GM23248 (cell line): Measurements from ENCODE around the gene LRRN4. TPM values are rescaled to one million over a fixed set of nuclear protein-coding genes. Genes with fewer than 3 reads are reported as not detected.

Source experiments
- DNase-seq: peaks from one replicate; pipeline ENCODE4 v3.0.0-alpha.2; 2015
- H2AFZ ChIP-seq: fragments of 200-600 bp; sonication (generic); 2 replicates; pipeline ENCODE4 v1.6.1; 2016; ENCODE audit warnings: antibody characterized with exemption
- H3F3A ChIP-seq: fragments of 200-600 bp; sonication (generic); 2 replicates; pipeline ENCODE4 v1.6.1; 2016; ENCODE audit warnings: mild to moderate bottlenecking, antibody characterized with exemption, mixed run types; ENCODE audit not compliant: insufficient read depth
- H3K27ac ChIP-seq: fragments of 200-600 bp; sonication (generic); 2 replicates; pipeline ENCODE4 v1.5.1; 2016; ENCODE audit warnings: mild to moderate bottlenecking
- H3K27me3 ChIP-seq: fragments of 200-600 bp; sonication (generic); replicated peaks from 2 replicates; pipeline ENCODE4 v1.6.1; 2016; ENCODE audit warnings: mild to moderate bottlenecking; ENCODE audit not compliant: insufficient read depth
- H3K36me3 ChIP-seq: fragments of 200-600 bp; sonication (generic); 2 replicates; pipeline ENCODE4 v1.6.1; 2016; ENCODE audit warnings: low read depth, mild to moderate bottlenecking
- H3K4me1 ChIP-seq: fragments of 200-600 bp; sonication (generic); 2 replicates; pipeline ENCODE4 v1.6.1; 2016; ENCODE audit warnings: mild to moderate bottlenecking; ENCODE audit not compliant: insufficient read depth
- H3K4me2 ChIP-seq: fragments of 200-600 bp; sonication (generic); one replicate; pipeline ENCODE4 v1.6.1; 2016; ENCODE audit warnings: mild to moderate bottlenecking; ENCODE audit not compliant: unreplicated experiment
- H3K4me3 ChIP-seq: fragments of 200-600 bp; sonication (generic); 2 replicates; pipeline ENCODE4 v1.5.1; 2016; ENCODE audit warnings: mild to moderate bottlenecking
- H3K79me2 ChIP-seq: fragments of 200-600 bp; sonication (generic); 2 replicates; pipeline ENCODE4 v1.6.1; 2016; ENCODE audit warnings: mild to moderate bottlenecking; ENCODE audit not compliant: insufficient read depth
- H3K9ac ChIP-seq: fragments of 200-600 bp; sonication (generic); 2 replicates; pipeline ENCODE4 v1.6.1; 2016; ENCODE audit warnings: mild to moderate bottlenecking
- H3K9me2 ChIP-seq: fragments of 200-600 bp; sonication (generic); 2 replicates; pipeline ENCODE4 v1.6.1; 2016; ENCODE audit warnings: mixed run types, mild to moderate bottlenecking, moderate library complexity; ENCODE audit not compliant: insufficient read depth
- H3K9me3 ChIP-seq: fragments of 200-600 bp; sonication (generic); one replicate; pipeline ENCODE4 v1.6.1; 2017; ENCODE audit warnings: low read depth
- H4K20me1 ChIP-seq: fragments of 200-600 bp; sonication (generic); 2 replicates; pipeline ENCODE4 v1.6.0; 2016; ENCODE audit not compliant: insufficient read depth
- EZH2 ChIP-seq: fragments of 200-600 bp; sonication (generic); IDR thresholded peaks from 2 replicates; pipeline ENCODE4 v1.6.1; 2018; ENCODE audit warnings: antibody characterized with exemption, mild to moderate bottlenecking; ENCODE audit not compliant: insufficient read depth, poor library complexity, severe bottlenecking
- EZH2phosphoT487 ChIP-seq: fragments of 200-600 bp; sonication (generic); IDR thresholded peaks from 2 replicates; pipeline ENCODE4 v1.6.1; 2018; ENCODE audit warnings: antibody characterized with exemption, moderate library complexity, mild to moderate bottlenecking, low read depth; ENCODE audit not compliant: insufficient read depth
- WGBS, 2 experiments: methylation state at CpG; one replicate each; pipeline ENCODE4 v1.1.6; 2015 to 2017; ENCODE audit warnings: low lambda C conversion rate in 2 of 2, low coverage in 1 of 2; ENCODE audit errors: missing lambda C conversion rate in 2 of 2; 5-methylcytosine and 5-hydroxymethylcytosine counted together
- in situ Hi-C: fragments of 300-500 bp; cut with MboI; formaldehyde crosslinking; loops from 2 replicates; pipeline ENCODE4 v1.15.0; 2020
- polyA plus RNA-seq: library from polyadenylated mRNA; unstranded; fragments of >200 nt; fragmentation: Nextera tagmentation; extraction: Ambion mirVana; gene quantifications from 2 replicates; pipeline ENCODE4 v1.2.1, GENCODE V29; 2016
- total RNA-seq: library from RNA; depleted of rRNA; stranded (reverse); fragments of >200 nt; shearing (Covaris generic); gene quantifications from 2 replicates; pipeline ENCODE4 v1.2.3, GENCODE V29; 2014

The LRRN4 gene
- total and polyA plus RNA-seq, 2 experiments from 2014 or later, result not detected

DNA sequence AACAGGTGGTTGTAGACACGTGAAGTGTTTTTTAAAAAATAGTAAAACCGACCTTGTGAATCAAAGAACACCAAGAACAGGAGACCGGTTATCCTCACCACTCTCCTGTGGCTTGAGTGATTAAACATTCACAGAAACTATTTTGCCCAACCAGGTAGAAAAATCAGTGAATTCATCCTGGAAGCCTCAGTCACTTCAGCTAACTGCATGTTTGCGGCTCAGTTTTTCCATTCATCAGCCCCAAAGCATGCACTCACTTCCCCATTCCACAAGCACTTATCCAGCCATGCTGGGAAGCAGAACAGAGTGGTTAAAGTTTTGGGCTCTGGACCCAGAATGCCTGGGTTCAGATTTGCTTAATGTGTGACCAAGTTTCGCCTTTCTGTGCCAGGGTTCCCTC lies 2.4 kb downstream of the LRRN4 start:
- TF ChIP-seq EZH2 (no peak), EZH2phosphoT487 (no peak)
- Histone ChIP-seq H4K20me1 (no peaks in the 10 kb centered on the region), H3F3A (0 out of 2 replicates have a peak, but pooled peaks cover 7% of the 10 kb centered on the region), H3K4me3 (peak overlapping the region; percentile 66), H3K9ac (peak overlapping the region; percentile 29; the same call in 1 of the 2 replicates), H3K9me3 (no peaks in the 10 kb centered on the region), H3K27ac (no peak overlapping the region), H3K9me2 (no peaks in the 10 kb centered on the region), H3K4me2 (peak overlapping the region; percentile 84), H3K79me2 (no peaks in the 10 kb centered on the region), H3K27me3 (peaks cover 5% of the 10 kb centered on the region), H3K4me1 (peaks cover 8% of the 10 kb centered on the region), H2AFZ (peak overlapping the region; percentile 70), H3K36me3 (no peaks in the 10 kb centered on the region)
- DNase-seq, result peak; percentile 87
- WGBS, 2 experiments, result 27 to 33% methylated on average over 5 of the region's 5 CpGs
- in situ Hi-C loops, result no loop called here

DNA sequence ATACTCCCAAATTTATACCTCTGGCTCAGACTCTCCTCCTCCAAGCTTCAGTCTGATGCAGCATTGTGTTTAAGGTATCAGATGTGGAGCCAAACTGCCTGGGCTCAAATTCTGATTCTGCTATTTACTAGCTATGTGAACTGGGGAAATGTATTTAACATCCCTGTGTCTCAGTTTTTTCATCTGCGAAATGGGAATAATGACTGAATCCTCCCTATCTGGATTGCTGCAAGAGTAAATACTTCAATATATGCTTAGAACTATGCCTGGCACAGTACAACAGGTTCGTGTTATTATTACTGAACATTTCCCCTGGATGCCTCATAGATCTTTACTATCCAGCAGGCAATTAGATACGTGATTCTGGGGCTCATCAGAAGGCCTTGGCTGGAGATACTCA lies 5.5 kb downstream of the LRRN4 start:
- Histone ChIP-seq H3K4me1 (peaks cover 8% of the 10 kb centered on the region), H4K20me1 (no peaks in the 10 kb centered on the region), H3K79me2 (no peaks in the 10 kb centered on the region), H3K36me3 (no peaks in the 10 kb centered on the region), H3K27me3 (peaks cover 5% of the 10 kb centered on the region), H3K9me3 (no peaks in the 10 kb centered on the region), H3K4me3 (no peak overlapping the region), H3K9ac (no peak overlapping the region), H2AFZ (no peak overlapping the region), H3K27ac (no peak overlapping the region), H3K9me2 (no peaks in the 10 kb centered on the region), H3F3A (0 out of 2 replicates have a peak, but pooled peaks cover 7% of the 10 kb centered on the region), H3K4me2 (no peak overlapping the region)
- in situ Hi-C loops, result no loop called here
- TF ChIP-seq EZH2 (no peak), EZH2phosphoT487 (no peak)
- no peak for DNase-seq
- WGBS, 2 experiments, result 69 to 85% methylated on average over 3 of the region's 3 CpGs

DNA sequence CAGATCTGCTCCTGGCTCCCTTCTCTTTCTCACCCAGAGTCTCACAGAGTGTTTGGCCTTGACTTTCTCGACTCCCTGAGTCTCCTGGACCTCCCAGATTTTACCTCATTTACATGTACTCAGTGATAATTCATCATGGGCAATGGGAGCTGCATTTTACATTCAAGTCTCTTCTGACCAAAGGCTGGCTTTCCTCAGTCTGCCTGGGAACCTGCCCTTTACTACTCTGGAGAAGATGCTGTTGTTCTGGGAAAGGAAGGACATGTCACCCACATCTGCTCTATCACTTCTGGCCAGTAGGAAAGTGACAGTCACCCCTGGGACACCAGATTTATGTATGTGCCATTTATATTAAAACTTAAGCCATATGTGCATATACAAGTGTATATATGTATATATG lies 7.4 kb downstream of the LRRN4 start:
- no peak overlapping the region for H3K27ac ChIP-seq
- no peaks in the 10 kb centered on the region for H3K79me2 ChIP-seq
- no peaks in the 10 kb centered on the region for H3K27me3 ChIP-seq
- DNase-seq, result no peak
- no peaks in the 10 kb centered on the region for H3K9me3 ChIP-seq
- TF ChIP-seq EZH2phosphoT487, result no peak
- no peak for TF ChIP-seq EZH2
- no peak overlapping the region for H3K9ac ChIP-seq
- in situ Hi-C loops, result no loop called here
- no peak overlapping the region for H3K4me3 ChIP-seq
- no peak overlapping the region for H2AFZ ChIP-seq
- H3K4me2 ChIP-seq, result no peak overlapping the region
- no peaks in the 10 kb centered on the region for H4K20me1 ChIP-seq
- peaks cover 4% of the 10 kb centered on the region for H3K4me1 ChIP-seq
- WGBS, 2 experiments, result 36 to 53% methylated on average over 1 of the region's 1 CpG
- 0 out of 2 replicates have a peak, but pooled peaks cover 7% of the 10 kb centered on the region for H3F3A ChIP-seq
- no peaks in the 10 kb centered on the region for H3K36me3 ChIP-seq
- H3K9me2 ChIP-seq, result no peaks in the 10 kb centered on the region

DNA sequence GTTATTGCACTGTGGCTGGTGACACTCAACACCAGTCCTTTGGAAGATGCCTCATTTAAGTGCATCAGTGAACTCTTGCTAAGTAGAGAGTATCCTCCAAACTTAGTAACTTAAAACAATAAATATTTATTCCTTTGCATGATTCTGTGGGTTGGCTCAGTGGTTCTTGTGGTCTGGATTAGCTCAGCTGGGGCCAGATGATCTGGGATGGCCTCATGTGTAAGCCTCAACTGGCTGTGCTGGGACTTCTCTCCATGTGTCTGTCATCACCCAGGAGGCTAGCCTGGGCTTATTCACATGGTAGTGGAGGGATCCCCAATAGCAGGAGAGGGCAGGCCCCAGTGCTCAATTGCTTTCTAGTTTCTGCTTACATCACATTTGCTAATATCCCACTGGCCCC lies 8.3 kb downstream of the LRRN4 start:
- no peak for TF ChIP-seq EZH2phosphoT487
- TF ChIP-seq EZH2, result no peak

DNA sequence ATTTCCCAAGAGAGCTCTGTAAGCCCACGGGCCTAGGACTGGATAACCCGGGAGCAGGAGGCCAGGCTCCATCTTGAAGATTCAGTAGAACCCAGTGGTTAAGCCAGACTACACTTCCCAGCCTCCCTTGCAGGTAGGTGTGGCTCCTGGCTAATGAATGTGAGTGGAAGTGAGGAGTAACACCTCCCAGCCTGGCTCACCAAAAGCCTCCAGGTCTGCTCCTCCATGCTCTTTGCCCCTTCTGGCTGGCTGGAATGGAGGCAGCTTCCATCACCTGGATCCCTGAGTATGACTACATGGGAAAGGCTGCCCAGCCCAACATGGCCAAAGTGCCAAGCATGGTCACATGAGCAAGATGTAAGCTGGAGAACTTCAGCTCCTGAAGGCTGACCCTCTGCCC lies 9.7 kb downstream of the LRRN4 start:
- no peaks in the 10 kb centered on the region for H3K9me3 ChIP-seq
- no peak overlapping the region for H3K27ac ChIP-seq
- no peaks in the 10 kb centered on the region for H3K9me2 ChIP-seq
- no peak overlapping the region for H3K4me2 ChIP-seq
- no peaks in the 10 kb centered on the region for H3K79me2 ChIP-seq
- no peak overlapping the region for H3K9ac ChIP-seq
- H3K36me3 ChIP-seq, result peaks cover 9% of the 10 kb centered on the region; the same call in 1 of the 2 replicates
- in situ Hi-C loops, result no loop called here
- H3K4me3 ChIP-seq, result no peak overlapping the region
- DNase-seq, result no peak
- no peak for TF ChIP-seq EZH2phosphoT487
- no peak for TF ChIP-seq EZH2
- H2AFZ ChIP-seq, result no peak overlapping the region
- H4K20me1 ChIP-seq, result no peaks in the 10 kb centered on the region
- no peaks in the 10 kb centered on the region for H3K27me3 ChIP-seq
- H3F3A ChIP-seq, result no peaks in the 10 kb centered on the region
- 49 to 55% methylated on average over 2 of the region's 2 CpGs for WGBS, 2 experiments
- H3K4me1 ChIP-seq, result no peaks in the 10 kb centered on the region

More for the DNA sequence above, 8.3 kb downstream of the LRRN4 start:
- peak; percentile 46 for DNase-seq
- H3K9ac ChIP-seq, result no peak overlapping the region
- no peaks in the 10 kb centered on the region for H4K20me1 ChIP-seq
- no peak overlapping the region for H3K4me3 ChIP-seq
- no peak overlapping the region for H3K27ac ChIP-seq
- H3K4me1 ChIP-seq, result no peaks in the 10 kb centered on the region
- in situ Hi-C loops, result no loop called here
- H3K9me3 ChIP-seq, result no peaks in the 10 kb centered on the region
- no peaks in the 10 kb centered on the region for H3K9me2 ChIP-seq
- no peak overlapping the region for H3K4me2 ChIP-seq
- H3F3A ChIP-seq, result no peaks in the 10 kb centered on the region
- H2AFZ ChIP-seq, result no peak overlapping the region
- H3K79me2 ChIP-seq, result no peaks in the 10 kb centered on the region
- H3K27me3 ChIP-seq, result no peaks in the 10 kb centered on the region
- H3K36me3 ChIP-seq, result no peaks in the 10 kb centered on the region; the same call in 1 of the 2 replicates
